Measurements from ENCODE around the gene ARHGAP1.

GRCh38 chr11:46711303-46711702 is 10.9 kb upstream of the ARHGAP1 start:
- no peak for TF ChIP-seq NFRKB (IDR thresholded peaks at IDR 0.05)
- TF ChIP-seq SP1 (IDR thresholded peaks at IDR 0.05), result no peak
- TF ChIP-seq, protein P1, sequence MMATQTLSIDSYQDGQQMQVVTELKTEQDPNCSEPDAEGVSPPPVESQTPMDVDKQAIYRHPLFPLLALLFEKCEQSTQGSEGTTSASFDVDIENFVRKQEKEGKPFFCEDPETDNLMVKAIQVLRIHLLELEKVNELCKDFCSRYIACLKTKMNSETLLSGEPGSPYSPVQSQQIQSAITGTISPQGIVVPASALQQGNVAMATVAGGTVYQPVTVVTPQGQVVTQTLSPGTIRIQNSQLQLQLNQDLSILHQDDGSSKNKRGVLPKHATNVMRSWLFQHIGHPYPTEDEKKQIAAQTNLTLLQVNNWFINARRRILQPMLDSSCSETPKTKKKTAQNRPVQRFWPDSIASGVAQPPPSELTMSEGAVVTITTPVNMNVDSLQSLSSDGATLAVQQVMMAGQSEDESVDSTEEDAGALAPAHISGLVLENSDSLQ (IDR thresholded peaks at IDR 0.05), result no peak
- TF ChIP-seq HDGF (IDR thresholded peaks at IDR 0.05; ENCODE audit: borderline replicate concordance), result no peak
- TF ChIP-seq ELF4 (IDR thresholded peaks at IDR 0.05), result no peak
- TF ChIP-seq ZNF384 (IDR thresholded peaks at IDR 0.05), result no peak
- no peak for TF ChIP-seq BHLHE40 (IDR thresholded peaks at IDR 0.05; ENCODE audit: borderline replicate concordance)
- TF ChIP-seq L3MBTL2 (conservative IDR thresholded peaks at IDR 0.05), result no peak
- no peak for TF ChIP-seq FOXK2 (IDR thresholded peaks at IDR 0.05)
- no peak for TF ChIP-seq ARNT (IDR thresholded peaks at IDR 0.05)
- no peak for TF ChIP-seq FOXM1 (IDR thresholded peaks at IDR 0.05; ENCODE audit: borderline replicate concordance)
- no peak for TF ChIP-seq TARDBP (IDR thresholded peaks at IDR 0.05)
- no peak for TF ChIP-seq SUZ12 (IDR thresholded peaks at IDR 0.05)
